K562 (cell line): ENCODE data around the gene COL5A3. TPM values are rescaled to one million over a fixed set of nuclear protein-coding genes. Genes with fewer than 3 reads are reported as not detected.

Source experiments
- ADNP ChIP-seq: fragments of 200-800 bp; sonication (Bioruptor generic); IDR thresholded peaks from 2 replicates; pipeline ENCODE4 v1.6.1; 2016; ENCODE audit warnings: missing genetic modification characterization, missing compliant biosample characterization
- ARID1B ChIP-seq: fragments of 450-650 bp; IDR thresholded peaks from 2 replicates; pipeline ENCODE4 v1.6.1; 2016; ENCODE audit warnings: antibody characterized with exemption, mild to moderate bottlenecking, inconsistent platforms
- BCL6 ChIP-seq: fragments of 250-450 bp; sonication (Bioruptor Pico); IDR thresholded peaks from 2 replicates; pipeline ENCODE4 v1.4.0; 2020
- BDP1 ChIP-seq: IDR thresholded peaks from 3 replicates; pipeline ENCODE4 v1.6.1; 2011; ENCODE audit not compliant: insufficient read length, insufficient read depth
- CBX8 ChIP-seq: fragments of 200-600 bp; sonication (generic); IDR thresholded peaks from 2 replicates; pipeline ENCODE4 v1.6.1; 2012; ENCODE audit warnings: borderline replicate concordance, mixed run types, low read depth, mild to moderate bottlenecking, moderate library complexity, mixed read lengths, low read length, control low read depth, inconsistent platforms; ENCODE audit not compliant: poor library complexity, severe bottlenecking; ENCODE audit errors: extremely low read depth
- EP300 ChIP-seq: IDR thresholded peaks from 2 replicates; pipeline ENCODE4 v1.6.1; 2012; ENCODE audit warnings: low read length, improper control_type of control experiment
- FOSL1 ChIP-seq: fragments of 200-800 bp; sonication (Bioruptor generic); conservative IDR thresholded peaks from 2 replicates; pipeline ENCODE4 v1.6.1; 2016; ENCODE audit warnings: missing genetic modification characterization, missing compliant biosample characterization
- FOXJ2 ChIP-seq: fragments of 200-800 bp; sonication (Bioruptor generic); IDR thresholded peaks from 2 replicates; pipeline ENCODE4 v1.6.1; 2016; ENCODE audit warnings: missing genetic modification characterization, missing compliant biosample characterization
- FOXO4 ChIP-seq: fragments of 450-650 bp; formaldehyde crosslinking; IDR thresholded peaks from 2 replicates; pipeline ENCODE4 v1.4.0; 2020; ENCODE audit warnings: mild to moderate bottlenecking, moderate library complexity
- HMG20A ChIP-seq: fragments of 450-650 bp; formaldehyde crosslinking; conservative IDR thresholded peaks from 2 replicates; pipeline ENCODE4 v1.4.0; 2020; ENCODE audit warnings: mild to moderate bottlenecking, mixed read lengths
- HNRNPUL1 ChIP-seq: fragments of 200-400 bp; formaldehyde crosslinking; IDR thresholded peaks from 2 replicates; pipeline ENCODE4 v1.6.1; 2017; ENCODE audit warnings: low read length
- JUN ChIP-seq, 2 experiments: sonication (generic) in 1 of 2; formaldehyde crosslinking in 1 of 2; IDR thresholded peaks; 2 replicates each; pipeline versions ENCODE4 v1.6.1 to v1.8.0; 2012 to 2022; ENCODE audit warnings: borderline replicate concordance in 2 of 2, mild to moderate bottlenecking in 2 of 2, improper control_type of control experiment in 1 of 2, low read depth in 1 of 2, low read length in 1 of 2, missing genetic modification reagents in 1 of 2
- PHF21A ChIP-seq: fragments of 450-650 bp; IDR thresholded peaks from 2 replicates; pipeline ENCODE4 v1.6.1; 2017; ENCODE audit warnings: low read depth, borderline replicate concordance
- PML ChIP-seq: IDR thresholded peaks from 2 replicates; pipeline ENCODE4 v1.6.1; 2012; ENCODE audit warnings: low read length, inconsistent platforms
- RFX5 ChIP-seq: IDR thresholded peaks from 2 replicates; pipeline ENCODE4 v1.6.1; 2011; ENCODE audit warnings: low read depth, mild to moderate bottlenecking, improper control_type of control experiment, low read length
- SIRT6 ChIP-seq: IDR thresholded peaks from one replicate; pipeline ENCODE4 v1.6.1; 2012; ENCODE audit warnings: low read depth, mild to moderate bottlenecking, control low read depth, inconsistent platforms, low read length, moderate library complexity
- THRAP3 ChIP-seq: fragments of 450-650 bp; IDR thresholded peaks from 2 replicates; pipeline ENCODE4 v1.6.1; 2016; ENCODE audit warnings: mild to moderate bottlenecking, inconsistent platforms, borderline replicate concordance
- ZC3H11A ChIP-seq: IDR thresholded peaks from 2 replicates; pipeline ENCODE4 v1.6.1; 2012; ENCODE audit warnings: low read depth, low read length, improper control_type of control experiment
- ZFX ChIP-seq: sonication (generic); formaldehyde crosslinking; IDR thresholded peaks from 2 replicates; pipeline ENCODE4 v1.8.0; 2022; ENCODE audit warnings: mild to moderate bottlenecking, missing genetic modification reagents, moderate library complexity
- ZNF280A ChIP-seq: fragments of 450-650 bp; IDR thresholded peaks from 2 replicates; pipeline ENCODE4 v1.6.1; 2018; ENCODE audit warnings: mild to moderate bottlenecking, low read depth; ENCODE audit not compliant: partially characterized antibody
- ZNF57 ChIP-seq: fragments of 450-650 bp; formaldehyde crosslinking; IDR thresholded peaks from 2 replicates; pipeline ENCODE4 v1.4.0; 2020; ENCODE audit warnings: mild to moderate bottlenecking, moderate library complexity
- ZNF780A ChIP-seq: fragments of 250-450 bp; sonication (Bioruptor Pico); IDR thresholded peaks from 2 replicates; pipeline ENCODE4 v1.5.0; 2021; ENCODE audit warnings: mild to moderate bottlenecking
- polyA plus RNA-seq, 8 experiments: library from polyadenylated mRNA; depleted of rRNA in 4 of 8; stranded (reverse) in 5 of 8; unstranded in 3 of 8; fragments of >200 nt; fragmentation: Nextera tagmentation in 2 of 8; fragmentation: Illumina TruSeq in 1 of 8; extraction: Ambion mirVana in 2 of 8; extraction: Trizol in 1 of 8; gene quantifications; 2 replicates each; pipeline versions ENCODE4 v1.2.1 to v1.2.3, GENCODE V29; 2011 to 2014; ENCODE audit warnings: inconsistent platforms in 1 of 8, missing spikeins in 1 of 8
- total RNA-seq, 7 experiments: library from RNA; depleted of rRNA in 6 of 7; stranded (reverse); fragments of >200 nt in 6 of 7; fragmentation: Illumina TruSeq in 2 of 7; extraction: Trizol in 2 of 7; gene quantifications; 2 replicates each; pipeline versions ENCODE4 v1.2.1 to v1.2.3, GENCODE V29; 2011 to 2021; ENCODE audit warnings: low replicate concordance in 1 of 7
- TF ChIP-seq, protein P1 (sequence below): sonication (generic); formaldehyde crosslinking; IDR thresholded peaks from 2 replicates; pipeline ENCODE4 v1.8.0; 2022; ENCODE audit warnings: missing genetic modification reagents, mild to moderate bottlenecking, moderate library complexity, borderline replicate concordance
- TF ChIP-seq, protein P2 (sequence below): fragments of 450-650 bp; IDR thresholded peaks from one replicate; pipeline ENCODE4 v1.6.1; 2018; ENCODE audit warnings: mild to moderate bottlenecking, moderate library complexity; ENCODE audit not compliant: partially characterized antibody

The COL5A3 gene
- total and polyA plus RNA-seq, 9 of the 15 experiments (the other 6 are each of a cell fraction or from before 2014, with no cell fraction given) = 0.01 to 0.02 TPM; not detected in 7

GRCh38 chr19:9934132-9934950 lies 76.0 kb downstream of the COL5A3 start (continued):
- no peak for TF ChIP-seq ARID1B
- no peak for TF ChIP-seq FOXJ2
- no peak for TF ChIP-seq HNRNPUL1
- TF ChIP-seq ZNF280A = no peak
- TF ChIP-seq ADNP (tag) = no peak
- TF ChIP-seq, protein P1, sequence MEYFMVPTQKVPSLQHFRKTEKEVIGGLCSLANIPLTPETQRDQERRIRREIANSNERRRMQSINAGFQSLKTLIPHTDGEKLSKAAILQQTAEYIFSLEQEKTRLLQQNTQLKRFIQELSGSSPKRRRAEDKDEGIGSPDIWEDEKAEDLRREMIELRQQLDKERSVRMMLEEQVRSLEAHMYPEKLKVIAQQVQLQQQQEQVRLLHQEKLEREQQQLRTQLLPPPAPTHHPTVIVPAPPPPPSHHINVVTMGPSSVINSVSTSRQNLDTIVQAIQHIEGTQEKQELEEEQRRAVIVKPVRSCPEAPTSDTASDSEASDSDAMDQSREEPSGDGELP (CRISPR knock-in tag) = peak; percentile 68; the same call in 1 of the 2 replicates
- no peak for TF ChIP-seq ZC3H11A
- no peak for TF ChIP-seq HMG20A (CRISPR knock-in tag)
- TF ChIP-seq ZNF57 = no peak
- TF ChIP-seq FOXO4 (CRISPR knock-in tag) = no peak
- TF ChIP-seq ZNF780A (CRISPR knock-in tag) = no peak
- TF ChIP-seq SIRT6 = no peak
- TF ChIP-seq EP300 = no peak
- no peak for TF ChIP-seq PML
- no peak for TF ChIP-seq PHF21A
- TF ChIP-seq JUN (IDR thresholded peaks at IDR 0.05; ENCODE audit: borderline replicate concordance, low read depth, low read length) = peak; percentile 70
- peak; percentile 28; the same call in 1 of the 2 replicates for TF ChIP-seq JUN (CRISPR knock-in tag; IDR thresholded peaks at IDR 0.05; ENCODE audit: borderline replicate concordance)
- no peak for TF ChIP-seq THRAP3
- no peak for TF ChIP-seq BDP1
- TF ChIP-seq BCL6 (CRISPR knock-in tag) = no peak
- no peak for TF ChIP-seq CBX8
- no peak for TF ChIP-seq ZFX (CRISPR knock-in tag)
- no peak for TF ChIP-seq FOSL1 (tag)
- TF ChIP-seq RFX5 = no peak
- TF ChIP-seq, protein P2, sequence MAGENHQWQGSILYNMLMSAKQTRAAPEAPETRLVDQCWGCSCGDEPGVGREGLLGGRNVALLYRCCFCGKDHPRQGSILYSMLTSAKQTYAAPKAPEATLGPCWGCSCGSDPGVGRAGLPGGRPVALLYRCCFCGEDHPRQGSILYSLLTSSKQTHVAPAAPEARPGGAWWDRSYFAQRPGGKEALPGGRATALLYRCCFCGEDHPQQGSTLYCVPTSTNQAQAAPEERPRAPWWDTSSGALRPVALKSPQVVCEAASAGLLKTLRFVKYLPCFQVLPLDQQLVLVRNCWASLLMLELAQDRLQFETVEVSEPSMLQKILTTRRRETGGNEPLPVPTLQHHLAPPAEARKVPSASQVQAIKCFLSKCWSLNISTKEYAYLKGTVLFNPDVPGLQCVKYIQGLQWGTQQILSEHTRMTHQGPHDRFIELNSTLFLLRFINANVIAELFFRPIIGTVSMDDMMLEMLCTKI = no peak
